ENCODE data around the gene ABCB6.
A peak's percentile ranks its signal among the peaks of the same experiment; 100 is the strongest.

Gene ABCB6

GRCh38 chr2:219182331-219183150, 36.2 kb downstream of the ABCB6 start:
- DNase-seq = peak; percentile 15

DNA sequence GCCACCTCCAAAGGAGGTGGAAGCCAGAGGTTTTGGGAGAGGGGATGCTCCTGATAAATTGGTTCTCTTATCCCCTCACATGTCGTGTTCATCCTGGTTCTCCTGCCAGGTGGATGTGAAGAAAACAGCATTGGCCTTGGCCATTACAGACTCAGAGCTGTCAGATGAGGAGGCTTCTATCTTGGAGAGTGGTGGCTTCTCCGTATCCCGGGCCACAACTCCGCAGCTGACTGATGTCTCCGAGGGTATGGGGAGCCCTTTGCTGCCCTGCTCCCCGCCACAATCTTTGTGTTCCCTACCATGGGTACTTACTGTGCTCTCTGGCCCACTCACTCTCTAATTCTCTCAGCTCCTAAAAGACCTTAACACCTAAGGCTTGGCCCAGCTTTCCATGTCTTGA, 37.2 kb downstream of the ABCB6 start:
- no peak for DNase-seq

GRCh38 chr2:219180961-219181360, 37.8 kb downstream of the ABCB6 start:
- DNase-seq = no peak

- no peak for DNase-seq
Measured at GRCh38 chr2:219179601-219180465, 38.9 kb downstream of the ABCB6 start.

- peak; percentile 65 for DNase-seq
Measured at GRCh38 chr2:219178377-219179175, 40.2 kb downstream of the ABCB6 start.

DNA sequence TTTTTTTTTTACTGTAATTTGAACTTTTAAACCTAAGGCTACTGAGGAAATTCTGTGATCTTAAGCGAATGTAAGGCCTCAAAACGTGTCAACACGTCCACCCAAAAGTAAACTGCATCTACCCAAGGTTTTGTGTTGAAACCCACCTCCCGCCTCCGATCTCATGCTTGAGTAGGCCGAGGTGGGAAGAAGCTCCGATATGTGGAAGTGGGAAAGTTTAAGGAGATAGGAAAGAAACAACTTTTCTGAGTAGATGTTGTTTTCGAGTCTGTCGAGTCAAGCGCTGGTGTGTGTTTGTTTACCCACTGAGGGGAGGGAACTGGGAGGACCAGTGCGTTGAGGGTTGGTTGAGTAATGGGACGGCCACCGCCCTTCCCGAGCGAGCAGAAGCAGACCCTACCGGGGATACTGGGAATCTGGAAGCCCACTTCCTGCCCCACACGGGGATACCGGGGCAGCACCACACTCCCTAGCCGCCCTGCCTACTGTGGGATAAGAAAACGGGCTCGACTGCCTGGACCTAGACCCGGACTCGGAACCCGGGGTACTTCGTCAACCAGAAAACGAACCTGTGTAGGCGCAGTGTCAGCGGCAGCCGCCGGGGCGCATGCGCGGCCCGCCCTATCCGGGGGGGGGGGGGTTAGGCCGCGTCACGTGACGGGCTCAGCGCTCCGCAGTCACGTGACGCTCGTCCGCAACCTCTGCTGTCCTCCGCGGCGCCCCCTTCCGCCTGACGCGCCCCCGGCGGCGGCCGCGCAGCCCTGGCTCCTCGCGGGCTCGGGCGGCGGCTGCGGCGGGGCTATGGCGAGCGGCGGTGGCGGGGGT, 41.0 kb downstream of the ABCB6 start, which contains the start of gene RETREG2:
Gene RETREG2, plus strand, starts transcription at position 724 of the 825 bp plus-strand sequence. Its CDS starts 78 bp downstream, at position 802.
- DNase-seq = peak; percentile 90

- peak; percentile 92 for DNase-seq
Measured at GRCh38 chr2:219176818-219177551, 41.8 kb downstream of the ABCB6 start, which contains the start of gene CNPPD1. Gene CNPPD1, minus strand, starts transcription at chr2:219176925. Its CDS starts 97 bp downstream, at chr2:219176828.

DNA sequence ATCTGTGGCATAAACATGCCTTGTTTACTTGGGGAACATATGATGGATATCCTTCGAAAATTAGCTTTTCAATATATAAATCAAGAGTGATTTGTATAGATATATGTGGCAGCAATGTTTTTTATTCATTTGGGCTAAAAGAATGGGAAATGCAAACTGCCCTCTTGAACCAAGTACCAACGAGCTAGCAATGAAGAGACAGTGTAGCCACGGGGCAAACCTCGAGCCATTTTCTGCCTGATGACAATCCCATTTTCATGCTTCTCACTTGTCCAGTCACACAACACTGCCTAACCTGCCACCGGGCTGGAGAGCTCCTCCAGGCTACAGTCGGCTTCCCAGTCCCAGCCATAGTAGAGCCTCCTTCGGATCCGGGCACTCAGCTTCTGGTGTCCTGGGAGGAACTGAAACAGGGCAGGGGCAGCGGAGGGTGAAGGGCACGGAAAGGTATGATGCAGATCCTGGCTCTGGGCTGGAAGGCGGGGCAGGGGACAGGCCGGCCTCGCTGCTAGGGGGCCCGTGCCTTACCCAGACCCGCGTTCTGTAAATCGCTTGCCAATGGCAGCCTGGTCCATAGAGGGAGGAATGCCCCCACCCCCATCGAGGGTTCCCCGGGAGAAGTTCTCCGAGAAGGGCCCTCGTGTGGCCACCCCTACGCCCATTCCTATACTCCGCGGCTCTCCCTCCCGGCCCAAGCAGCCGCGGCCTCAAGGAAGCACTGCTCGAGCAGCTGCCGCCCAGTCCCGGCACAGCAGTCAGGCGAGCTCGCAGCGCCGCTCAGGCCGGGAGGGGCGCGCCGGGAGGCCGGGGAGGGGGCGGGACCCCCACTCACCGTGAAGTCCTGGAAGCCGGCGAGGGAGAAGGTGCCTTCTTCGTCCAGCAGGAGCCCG, 42.6 kb downstream of the ABCB6 start:
- DNase-seq = peak; percentile 43

DNA sequence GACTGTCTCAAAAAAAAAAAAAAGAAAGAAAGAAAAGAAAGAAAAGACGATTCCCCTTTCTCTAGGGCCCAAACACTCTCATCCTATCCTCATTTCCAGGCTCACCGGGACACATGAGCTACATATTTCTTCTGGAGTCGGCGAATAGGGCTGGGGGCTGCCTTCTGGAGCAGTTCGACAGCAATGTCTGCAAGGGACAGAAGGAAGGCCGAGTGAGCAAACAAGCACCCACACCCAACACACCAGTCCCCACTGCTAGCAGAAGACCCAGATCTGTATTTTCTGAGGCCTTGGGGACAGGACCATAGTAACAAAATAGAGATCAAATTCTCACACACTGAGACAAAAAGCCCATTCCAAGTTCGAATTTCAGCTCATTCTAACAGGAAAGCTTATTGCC, 43.3 kb downstream of the ABCB6 start:
- DNase-seq = no peak

DNA sequence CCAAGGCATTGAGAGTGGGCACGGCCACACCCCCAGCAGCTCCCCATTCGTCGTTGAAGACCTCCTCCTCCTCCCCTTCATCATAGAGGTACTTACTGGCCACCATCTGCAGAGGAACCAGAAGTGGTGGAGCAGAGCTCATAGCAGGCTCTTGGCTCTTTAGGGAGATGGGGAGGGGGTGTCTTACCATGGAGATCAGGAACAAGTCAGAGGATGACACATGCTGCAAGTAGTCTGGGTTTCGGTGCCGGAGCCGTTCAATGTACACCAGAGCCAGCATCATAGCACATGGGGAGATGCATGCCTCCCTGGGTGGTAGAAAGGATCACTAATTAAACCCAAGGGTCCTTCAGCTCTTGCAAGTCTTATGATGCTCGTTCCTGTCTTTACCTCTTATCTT, 44.0 kb downstream of the ABCB6 start:
- DNase-seq = no peak

GRCh38 chr2:219174146-219174545, 44.6 kb downstream of the ABCB6 start:
- DNase-seq = no peak

- no peak for DNase-seq
Measured at GRCh38 chr2:219173176-219173575, 45.6 kb downstream of the ABCB6 start.

DNA sequence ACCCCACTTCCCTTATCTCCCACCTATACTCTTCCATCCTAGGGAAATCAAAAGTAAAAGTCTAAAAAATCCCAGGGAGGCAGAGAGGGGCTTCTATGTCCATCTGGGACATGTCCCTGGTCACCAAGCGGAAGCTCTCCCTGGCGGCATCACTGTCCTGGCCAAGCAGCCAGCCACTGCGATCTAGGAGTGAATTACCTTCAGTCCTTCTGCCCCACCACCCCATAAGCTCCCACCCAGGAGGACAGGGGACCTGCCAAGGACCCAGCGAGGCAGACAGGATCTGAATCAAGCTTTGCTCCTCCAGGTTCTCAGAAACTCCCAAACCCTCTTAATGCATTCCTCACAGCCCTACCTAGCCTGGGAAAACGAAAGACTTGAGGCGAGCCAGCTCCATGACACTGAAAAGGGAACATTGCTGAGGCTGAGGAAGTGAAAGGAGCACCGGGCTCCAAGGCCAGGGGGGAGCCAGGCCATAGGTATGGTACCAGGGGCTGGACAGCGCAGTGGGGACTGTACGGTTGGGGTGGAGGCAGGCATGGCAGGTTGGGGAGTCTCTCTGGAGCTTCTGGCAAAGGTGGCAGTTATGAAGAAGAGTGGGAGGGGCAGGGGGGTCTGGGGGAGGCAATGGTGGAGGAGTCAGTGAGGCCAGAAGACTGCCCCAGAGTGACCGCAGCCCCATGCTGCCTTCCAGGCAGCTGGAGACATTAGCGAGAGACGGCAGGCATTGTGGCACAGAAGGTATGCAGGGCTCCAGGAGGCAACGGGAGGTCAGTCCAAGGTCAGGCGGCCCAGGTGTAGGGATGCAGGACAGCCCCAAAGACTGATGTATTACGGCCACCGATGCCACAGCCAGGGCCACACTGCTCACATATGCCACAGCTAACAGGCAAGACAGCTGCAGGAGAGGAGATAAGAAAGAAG, 46.3 kb downstream of the ABCB6 start:
- no peak for DNase-seq

GRCh38 chr2:219171231-219171651, 47.5 kb downstream of the ABCB6 start:
- peak; percentile 59 for DNase-seq

DNA sequence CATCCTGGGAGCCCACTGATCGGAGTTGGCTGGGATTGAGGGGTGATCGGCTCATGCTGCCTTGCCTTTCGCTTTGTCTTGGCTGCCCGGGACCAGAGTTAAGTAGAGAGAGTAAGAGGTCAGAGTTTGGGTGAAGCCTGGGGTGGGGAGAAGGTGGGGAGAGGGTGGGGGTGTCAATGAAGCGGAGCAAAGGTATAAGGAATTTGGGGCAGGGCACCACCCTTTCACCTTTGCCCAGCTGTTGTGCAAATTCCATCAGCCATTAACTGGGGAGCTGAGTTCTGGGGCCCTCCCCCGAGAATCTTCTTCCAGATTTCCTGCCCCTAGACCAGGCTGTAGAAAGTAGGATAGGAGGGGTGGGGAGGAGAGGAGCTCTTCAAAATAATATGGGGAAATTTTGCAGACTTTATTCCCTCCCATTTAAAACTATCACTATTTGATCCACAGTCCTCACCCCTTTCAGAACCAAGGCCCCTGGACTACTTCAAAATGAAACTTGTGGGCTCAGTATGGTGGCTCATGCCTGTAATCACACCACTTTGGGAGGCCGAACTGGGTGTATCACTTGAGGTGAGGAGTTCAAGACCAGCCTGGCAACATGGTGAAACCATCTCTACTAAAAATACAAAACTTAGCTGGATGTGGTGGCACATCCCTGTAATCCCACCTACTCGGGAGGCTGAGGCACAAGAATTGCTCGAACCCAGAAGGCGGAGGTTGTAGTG, 48.7 kb downstream of the ABCB6 start, which contains the start of gene SLC23A3:
Gene SLC23A3, minus strand, starts transcription at position 100 of the 725 bp plus-strand sequence. Its CDS starts 45 bp downstream, at position 55.
- no peak for DNase-seq

DNA sequence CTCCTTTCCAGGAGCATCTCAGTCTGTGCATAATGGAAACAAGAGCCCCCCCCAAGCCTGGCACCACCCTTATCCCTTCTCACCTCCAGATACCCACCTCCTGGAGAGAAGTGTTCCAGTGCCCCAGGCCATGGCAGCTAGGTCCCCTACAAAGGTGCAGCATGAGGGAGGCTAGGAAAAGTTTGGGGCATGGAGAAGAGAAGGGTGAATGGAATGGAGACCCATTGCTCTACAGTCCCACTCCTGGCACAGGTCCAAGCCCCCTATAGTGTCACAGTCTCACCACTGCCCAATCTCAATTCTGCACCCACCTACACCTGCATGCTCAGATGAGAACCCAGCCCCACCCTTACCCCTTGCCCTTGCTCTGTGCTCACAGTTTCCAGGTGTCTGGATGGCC, 49.8 kb downstream of the ABCB6 start:
- DNase-seq = no peak

GRCh38 chr2:219168526-219168925, 50.2 kb downstream of the ABCB6 start:
- DNase-seq = no peak

DNA sequence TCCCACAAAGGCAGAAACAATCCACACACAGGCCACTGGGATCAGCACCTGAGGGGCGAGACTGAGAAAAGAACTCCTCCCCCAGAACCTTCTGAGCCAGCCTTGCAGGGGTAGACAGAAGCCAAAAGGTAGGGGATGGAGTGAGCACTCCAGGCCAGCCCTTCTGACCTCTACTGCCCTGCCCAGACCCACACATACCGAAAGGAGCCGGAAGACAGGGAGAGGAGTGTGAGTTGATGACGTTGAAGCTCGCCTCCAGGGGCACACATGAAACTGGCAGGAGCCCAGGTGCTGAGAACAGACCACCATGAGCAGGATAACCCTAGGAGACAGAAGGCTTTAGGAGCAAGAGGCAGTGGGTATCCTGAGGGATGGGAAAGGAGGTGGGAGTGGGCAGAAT, 50.8 kb downstream of the ABCB6 start:
- DNase-seq = no peak

Measured in CD4-positive, alpha-beta T cell treated with Interleukin-17A for 4 hours (primary cell).